Fibroblast of the aortic adventitia (primary cell): ENCODE measurements around the gene COCH. TPM values are rescaled to one million over a fixed set of nuclear protein-coding genes. Genes with fewer than 3 reads are reported as not detected.
"Not testable (repeated sequence)": the region's sequence is repeated elsewhere in the genome, so short reads cannot be mapped to it uniquely, and the experiment has no call there.

ENCODE experiments used
- DNase-seq: peaks from one replicate; pipeline ENCODE4 v3.0.0-alpha.2; 2010; ENCODE audit warnings: low read depth
- H3K4me3 ChIP-seq: 2 replicates; pipeline ENCODE4 v1.5.1; 2011; ENCODE audit warnings: low read depth, mild to moderate bottlenecking, control low read depth, low read length, moderate library complexity
- total RNA-seq: library from RNA; depleted of rRNA; stranded (reverse); fragments of >200 nt; gene quantifications from 2 replicates; pipeline ENCODE4 v1.2.3, GENCODE V29; 2012; ENCODE audit warnings: low replicate concordance
- TF ChIP-seq, protein P1 (sequence below): IDR thresholded peaks from 2 replicates; pipeline ENCODE4 v1.5.1; 2011; ENCODE audit warnings: mild to moderate bottlenecking, low read length, control low read depth, inconsistent platforms; ENCODE audit not compliant: insufficient read depth

Gene COCH
- total RNA-seq, 1 donor = 0.36 TPM

DNA sequence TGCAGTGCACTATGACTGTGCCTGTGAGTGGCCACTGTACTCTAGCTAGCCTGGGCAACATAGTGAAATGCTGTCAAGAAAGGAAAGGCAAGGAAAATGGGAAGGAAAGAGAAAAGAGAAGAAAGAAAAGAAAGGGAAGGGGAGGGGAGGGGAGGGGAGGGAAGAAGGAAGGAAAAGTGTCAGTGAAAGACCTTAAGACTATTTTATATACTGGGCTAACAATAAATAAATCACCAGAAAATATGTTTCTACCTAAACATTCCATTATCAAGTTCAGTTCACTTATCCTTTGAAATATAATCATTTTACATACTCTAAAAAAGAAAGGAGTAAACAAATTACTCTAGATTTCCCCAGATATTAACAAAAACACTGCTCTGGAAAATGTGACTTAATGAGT lies 22.1 kb downstream of the COCH start:
- H3K4me3 ChIP-seq = no peak overlapping the region
- no peak for DNase-seq
- TF ChIP-seq, protein P1, sequence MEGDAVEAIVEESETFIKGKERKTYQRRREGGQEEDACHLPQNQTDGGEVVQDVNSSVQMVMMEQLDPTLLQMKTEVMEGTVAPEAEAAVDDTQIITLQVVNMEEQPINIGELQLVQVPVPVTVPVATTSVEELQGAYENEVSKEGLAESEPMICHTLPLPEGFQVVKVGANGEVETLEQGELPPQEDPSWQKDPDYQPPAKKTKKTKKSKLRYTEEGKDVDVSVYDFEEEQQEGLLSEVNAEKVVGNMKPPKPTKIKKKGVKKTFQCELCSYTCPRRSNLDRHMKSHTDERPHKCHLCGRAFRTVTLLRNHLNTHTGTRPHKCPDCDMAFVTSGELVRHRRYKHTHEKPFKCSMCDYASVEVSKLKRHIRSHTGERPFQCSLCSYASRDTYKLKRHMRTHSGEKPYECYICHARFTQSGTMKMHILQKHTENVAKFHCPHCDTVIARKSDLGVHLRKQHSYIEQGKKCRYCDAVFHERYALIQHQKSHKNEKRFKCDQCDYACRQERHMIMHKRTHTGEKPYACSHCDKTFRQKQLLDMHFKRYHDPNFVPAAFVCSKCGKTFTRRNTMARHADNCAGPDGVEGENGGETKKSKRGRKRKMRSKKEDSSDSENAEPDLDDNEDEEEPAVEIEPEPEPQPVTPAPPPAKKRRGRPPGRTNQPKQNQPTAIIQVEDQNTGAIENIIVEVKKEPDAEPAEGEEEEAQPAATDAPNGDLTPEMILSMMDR = no peak

DNA sequence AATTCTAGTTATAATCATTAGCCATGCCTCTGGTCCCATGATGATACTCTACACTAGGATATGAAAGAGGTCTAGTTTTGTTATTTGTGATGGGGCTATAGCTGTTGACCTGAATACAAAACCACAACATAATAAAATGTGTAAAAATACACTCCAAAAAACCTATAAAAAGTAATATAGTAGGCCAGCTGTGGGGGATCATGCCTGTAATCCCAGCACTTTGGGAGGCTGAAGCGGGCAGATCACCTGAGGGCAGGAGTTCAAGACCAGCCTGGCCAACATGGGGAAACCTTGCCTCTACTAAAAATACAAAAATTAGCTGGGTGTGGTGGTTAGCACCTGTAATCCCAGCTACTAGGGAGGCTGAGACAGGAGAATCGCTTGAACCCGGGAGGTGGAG lies 22.8 kb downstream of the COCH start:
- not testable (repeated sequence) for H3K4me3 ChIP-seq, DNase-seq

DNA sequence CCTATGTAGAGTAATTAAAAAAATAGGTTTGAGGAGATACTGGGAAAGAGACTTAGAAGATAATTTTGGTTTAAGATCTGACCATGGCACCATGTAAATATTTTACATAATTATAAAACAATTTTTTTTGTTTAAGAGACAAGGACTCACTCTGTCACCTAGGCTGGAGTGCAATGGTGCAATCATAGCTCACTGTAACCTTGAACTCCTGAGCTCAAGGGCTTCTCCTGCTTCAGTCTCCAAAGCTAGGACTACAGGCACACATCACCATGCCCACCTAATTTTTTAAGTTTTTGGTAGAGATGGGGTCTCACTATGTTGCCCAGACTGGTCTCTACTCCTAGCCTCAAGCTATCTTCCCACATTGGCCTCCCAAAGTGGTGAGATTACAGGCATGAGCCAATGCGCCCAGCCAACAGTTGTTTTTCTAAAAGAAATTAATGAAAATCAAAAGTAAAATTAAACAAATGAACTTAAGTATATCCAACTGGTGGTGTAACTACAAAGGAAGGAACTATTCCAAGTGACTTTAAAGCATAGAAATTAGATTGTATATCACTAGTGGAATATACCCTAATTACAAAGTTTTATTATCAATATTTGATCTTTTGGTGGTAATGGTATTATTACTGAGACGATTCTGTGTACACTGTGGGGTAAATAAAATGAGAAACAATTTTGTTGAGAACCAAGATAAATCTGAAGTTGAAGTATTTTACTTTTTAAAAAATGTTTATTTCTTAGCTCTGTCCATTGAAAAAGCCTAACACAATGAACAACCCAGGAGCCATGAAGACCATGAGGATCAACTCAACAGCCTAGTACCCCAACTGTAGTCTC lies 29.1 kb downstream of the COCH start:
- no peak for DNase-seq
- H3K4me3 ChIP-seq = no peak overlapping the region
- TF ChIP-seq, protein P1 = no peak

DNA sequence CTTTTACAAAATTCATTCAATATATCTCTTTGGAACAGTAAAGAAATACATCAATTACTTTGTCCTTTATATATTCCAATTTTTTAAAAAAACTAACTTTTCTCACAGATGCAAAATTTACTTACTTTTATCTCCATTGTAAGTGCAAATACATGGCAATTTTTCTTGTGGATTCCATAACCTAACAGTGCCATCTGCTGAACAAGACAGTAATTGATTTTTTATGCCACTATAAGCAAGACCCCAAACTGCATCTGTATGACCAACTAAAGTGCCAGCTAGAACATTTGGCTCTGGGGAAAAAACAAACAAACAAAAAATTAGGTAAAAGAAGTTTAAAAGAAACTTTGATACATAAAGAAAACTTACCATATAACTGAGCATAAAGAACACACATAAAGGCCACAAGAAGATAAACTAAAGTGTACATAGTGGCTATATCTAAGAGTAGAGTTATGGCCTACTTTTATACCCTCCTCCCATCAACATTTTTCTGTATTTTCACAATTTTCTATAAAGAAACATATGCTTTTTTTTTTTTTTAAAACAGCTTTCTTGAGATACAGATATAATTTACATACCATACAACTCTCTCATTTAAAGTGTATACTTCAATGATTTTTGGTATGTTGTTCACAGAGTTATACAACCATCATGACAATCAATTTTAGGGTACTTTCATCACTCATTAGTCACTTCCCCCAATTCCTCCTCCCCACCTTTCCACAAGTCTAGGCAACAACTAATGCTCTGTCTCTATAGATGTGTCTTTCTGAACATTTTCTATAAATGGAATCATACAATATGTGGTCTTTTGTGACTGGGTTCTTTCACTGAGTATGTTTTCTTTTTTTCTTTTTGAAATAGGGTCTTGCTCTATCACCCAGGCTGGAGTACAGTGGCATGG lies 32.6 kb downstream of the COCH start:
- peak; percentile 25 for DNase-seq
- TF ChIP-seq, protein P1 = peak; percentile 28

DNA sequence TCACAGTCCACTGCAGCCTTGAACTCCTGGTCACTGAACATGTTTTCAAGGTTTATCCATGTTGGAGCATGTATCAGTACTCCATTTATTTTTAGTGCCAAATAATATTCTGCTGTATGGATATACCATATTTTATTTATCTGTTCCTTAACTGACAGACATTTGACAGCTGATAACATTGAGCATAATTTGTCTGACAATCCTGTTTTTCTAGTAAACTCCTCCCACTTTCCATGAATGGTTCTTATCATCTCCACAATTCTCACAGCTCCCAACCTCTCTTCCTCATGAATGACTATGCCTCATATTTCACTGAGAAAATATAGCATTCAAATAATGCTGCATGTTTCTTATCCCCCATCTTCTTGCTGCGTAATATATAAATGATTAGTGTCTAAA lies 33.3 kb downstream of the COCH start:
- TF ChIP-seq, protein P1 = no peak
- DNase-seq = no peak
- no peak overlapping the region for H3K4me3 ChIP-seq

More for the DNA sequence above, 32.6 kb downstream of the COCH start:
- no peak overlapping the region for H3K4me3 ChIP-seq

DNA sequence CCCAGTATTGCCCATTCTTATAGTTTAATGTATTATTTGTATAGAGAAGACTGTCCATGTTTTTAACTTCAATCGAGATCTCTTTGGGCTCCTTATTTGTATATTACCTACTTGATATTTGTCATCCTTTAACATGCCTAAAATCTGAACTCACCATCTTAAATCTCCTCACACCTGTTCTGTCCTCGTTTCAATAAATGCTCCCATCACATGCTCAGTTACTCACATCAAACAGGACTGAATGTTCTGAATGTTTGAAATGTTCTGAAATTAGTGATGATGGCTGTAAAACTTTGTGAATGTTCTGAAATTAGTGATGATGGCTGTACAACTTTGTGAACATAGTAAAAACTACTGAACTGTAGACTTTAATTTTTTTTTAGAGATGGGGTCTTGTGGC lies 34.5 kb downstream of the COCH start:
- no peak for DNase-seq

DNA sequence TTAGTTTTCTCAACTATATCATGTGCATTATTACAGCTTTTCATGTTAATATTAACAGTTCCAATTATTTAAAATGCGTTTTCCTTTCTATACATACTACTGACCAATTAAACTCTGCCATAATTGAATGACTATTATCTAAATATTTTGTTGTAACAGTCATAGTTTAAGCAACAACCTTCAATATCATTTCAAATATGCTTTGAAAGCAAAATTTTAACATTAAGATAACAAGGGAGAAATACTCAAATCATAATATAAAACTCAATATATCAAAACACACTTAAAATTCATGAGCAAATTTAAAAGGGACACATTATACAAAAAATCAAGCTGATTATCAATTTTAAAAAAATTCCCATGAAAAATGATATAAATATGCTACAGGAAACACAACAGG lies 40.5 kb downstream of the COCH start:
- H3K4me3 ChIP-seq = no peak overlapping the region
- TF ChIP-seq, protein P1 = no peak
- no peak for DNase-seq

More for the DNA sequence above, 34.5 kb downstream of the COCH start:
- TF ChIP-seq, protein P1 = no peak
- no peak overlapping the region for H3K4me3 ChIP-seq
